ENCODE measurements around the gene CUX1. TPM values are rescaled to one million over a fixed set of nuclear protein-coding genes. Genes with fewer than 3 reads are reported as not detected.

Gene CUX1
- polyA plus RNA-seq, 1 experiment = 29.7 TPM

DNA sequence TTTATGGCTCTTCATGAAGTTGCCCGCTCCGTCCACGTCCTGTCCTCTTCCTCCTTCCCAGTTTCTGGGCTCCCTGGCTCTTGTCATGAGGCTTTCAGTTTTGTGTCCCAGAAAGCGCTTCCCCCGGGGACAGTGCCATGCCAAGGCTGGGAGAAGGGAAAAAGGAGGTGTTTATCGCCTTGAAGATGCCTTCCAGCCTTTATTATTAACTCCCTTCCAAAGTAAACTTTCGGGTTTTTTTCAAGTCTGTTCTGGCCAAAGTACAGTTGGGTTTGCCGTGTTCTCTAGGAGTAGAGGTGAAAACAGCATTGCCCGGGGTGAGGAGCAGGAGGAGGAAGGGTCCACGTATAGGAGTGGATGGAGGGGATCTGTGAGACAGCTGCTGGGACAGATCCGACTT, 117.2 kb downstream of the CUX1 start:
- no peak overlapping the region for H3K4me3 ChIP-seq (ENCODE audit: low read depth, low read length)
- ChIA-PET POLR2A (no interaction called here), CTCF (no interaction called here)
- H3K27ac ChIP-seq (ENCODE audit: low read depth, low read length) = no peak overlapping the region
- TF ChIP-seq, protein P1, sequence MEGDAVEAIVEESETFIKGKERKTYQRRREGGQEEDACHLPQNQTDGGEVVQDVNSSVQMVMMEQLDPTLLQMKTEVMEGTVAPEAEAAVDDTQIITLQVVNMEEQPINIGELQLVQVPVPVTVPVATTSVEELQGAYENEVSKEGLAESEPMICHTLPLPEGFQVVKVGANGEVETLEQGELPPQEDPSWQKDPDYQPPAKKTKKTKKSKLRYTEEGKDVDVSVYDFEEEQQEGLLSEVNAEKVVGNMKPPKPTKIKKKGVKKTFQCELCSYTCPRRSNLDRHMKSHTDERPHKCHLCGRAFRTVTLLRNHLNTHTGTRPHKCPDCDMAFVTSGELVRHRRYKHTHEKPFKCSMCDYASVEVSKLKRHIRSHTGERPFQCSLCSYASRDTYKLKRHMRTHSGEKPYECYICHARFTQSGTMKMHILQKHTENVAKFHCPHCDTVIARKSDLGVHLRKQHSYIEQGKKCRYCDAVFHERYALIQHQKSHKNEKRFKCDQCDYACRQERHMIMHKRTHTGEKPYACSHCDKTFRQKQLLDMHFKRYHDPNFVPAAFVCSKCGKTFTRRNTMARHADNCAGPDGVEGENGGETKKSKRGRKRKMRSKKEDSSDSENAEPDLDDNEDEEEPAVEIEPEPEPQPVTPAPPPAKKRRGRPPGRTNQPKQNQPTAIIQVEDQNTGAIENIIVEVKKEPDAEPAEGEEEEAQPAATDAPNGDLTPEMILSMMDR (IDR thresholded peaks at IDR 0.05; ENCODE audit: low read depth, low read length) = no peak
- H3K27me3 ChIP-seq (ENCODE audit: control insufficient read depth, insufficient read depth, low read length) = no peaks in the 10 kb centered on the region
- H3K9me3 ChIP-seq (ENCODE audit: control insufficient read depth, insufficient read depth, low read length) = peaks cover 13% of the 10 kb centered on the region
- no peak for DNase-seq (ENCODE audit: low read depth, low spot score)

DNA sequence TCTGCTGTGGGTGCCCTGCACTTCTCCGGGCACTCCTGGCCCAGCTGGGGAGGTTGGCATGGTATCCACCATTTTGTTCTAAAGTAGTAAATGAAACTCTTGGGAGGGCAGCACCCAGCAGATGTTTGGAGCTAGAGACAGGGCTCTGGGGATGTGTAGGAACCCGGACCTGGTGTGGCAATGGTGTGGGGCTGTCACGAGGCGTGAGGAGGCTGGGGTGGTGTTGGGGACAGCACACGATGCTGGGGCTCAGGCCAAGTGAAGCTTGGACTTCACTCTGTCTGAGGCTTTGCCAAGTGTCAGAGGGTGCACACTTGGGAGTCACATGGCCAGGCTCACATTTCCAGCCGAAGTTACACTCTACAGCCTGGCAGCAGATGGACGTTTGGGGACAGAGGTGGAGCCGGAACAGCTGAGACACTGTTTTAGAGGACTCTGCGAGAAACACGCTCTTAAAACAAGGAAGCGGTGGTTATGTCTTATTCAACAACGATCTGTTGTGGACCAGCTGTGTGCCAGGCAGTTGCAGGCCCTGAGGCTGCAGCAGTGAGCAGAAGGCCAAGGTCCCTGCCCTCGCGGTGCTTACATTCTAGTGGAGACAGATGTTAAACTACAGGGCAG, 118.2 kb downstream of the CUX1 start:
- POLR2A ChIA-PET = interaction anchor here (0.5 kb wide), 1 partner anchor 1334 kb away, joined by 4 read pairs; the partner anchor contains the start of gene PCOLCE
- CTCF ChIA-PET = no interaction called here
- H3K4me3 ChIP-seq (ENCODE audit: low read depth, low read length) = no peak overlapping the region
- TF ChIP-seq, protein P1 (IDR thresholded peaks at IDR 0.05; ENCODE audit: low read depth, low read length) = no peak
- H3K9me3 ChIP-seq (ENCODE audit: control insufficient read depth, insufficient read depth, low read length) = peaks cover 5% of the 10 kb centered on the region
- H3K27ac ChIP-seq (ENCODE audit: low read depth, low read length) = no peak overlapping the region
- H3K27me3 ChIP-seq (ENCODE audit: control insufficient read depth, insufficient read depth, low read length) = no peaks in the 10 kb centered on the region
- DNase-seq (ENCODE audit: low read depth, low spot score) = no peak

DNA sequence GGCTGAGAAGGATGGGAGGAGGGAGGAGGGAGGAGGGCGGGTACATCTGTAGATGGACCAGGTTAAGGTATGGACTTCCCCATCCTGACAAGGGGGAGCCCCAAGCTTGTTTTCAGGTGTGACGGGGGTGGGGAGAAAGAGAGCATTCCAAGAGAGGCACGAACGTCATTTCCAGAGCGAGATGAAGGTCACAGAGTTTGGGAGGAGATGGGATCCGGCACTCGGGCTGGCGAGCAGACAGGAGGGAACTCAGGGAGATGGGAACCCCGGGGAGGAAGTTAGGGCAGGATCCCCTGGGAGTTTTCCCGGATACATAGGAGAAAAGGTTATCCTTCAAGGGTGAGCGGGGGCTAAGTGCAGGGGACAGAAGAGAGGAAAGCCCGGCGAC, 118.8 kb downstream of the CUX1 start:
- DNase-seq (ENCODE audit: low read depth, low spot score) = no peak
- Histone ChIP-seq H3K9me3 (ENCODE audit: control insufficient read depth, insufficient read depth, low read length) (no peaks in the 10 kb centered on the region; the same call in 1 of the 2 replicates), H3K27me3 (ENCODE audit: control insufficient read depth, insufficient read depth, low read length) (no peaks in the 10 kb centered on the region), H3K4me3 (ENCODE audit: low read depth, low read length) (0 out of 2 replicates have a peak overlapping the region, but pooled peaks have one; percentile 20), H3K27ac (ENCODE audit: low read depth, low read length) (no peak overlapping the region)
- CTCF ChIA-PET = no interaction called here
- POLR2A ChIA-PET = interaction anchor here (0.8 kb wide), 1 partner anchor 77 kb away, joined by 5 read pairs; no protein-coding TSS in a partner anchor
- TF ChIP-seq, protein P1 (IDR thresholded peaks at IDR 0.05; ENCODE audit: low read depth, low read length) = no peak

DNA sequence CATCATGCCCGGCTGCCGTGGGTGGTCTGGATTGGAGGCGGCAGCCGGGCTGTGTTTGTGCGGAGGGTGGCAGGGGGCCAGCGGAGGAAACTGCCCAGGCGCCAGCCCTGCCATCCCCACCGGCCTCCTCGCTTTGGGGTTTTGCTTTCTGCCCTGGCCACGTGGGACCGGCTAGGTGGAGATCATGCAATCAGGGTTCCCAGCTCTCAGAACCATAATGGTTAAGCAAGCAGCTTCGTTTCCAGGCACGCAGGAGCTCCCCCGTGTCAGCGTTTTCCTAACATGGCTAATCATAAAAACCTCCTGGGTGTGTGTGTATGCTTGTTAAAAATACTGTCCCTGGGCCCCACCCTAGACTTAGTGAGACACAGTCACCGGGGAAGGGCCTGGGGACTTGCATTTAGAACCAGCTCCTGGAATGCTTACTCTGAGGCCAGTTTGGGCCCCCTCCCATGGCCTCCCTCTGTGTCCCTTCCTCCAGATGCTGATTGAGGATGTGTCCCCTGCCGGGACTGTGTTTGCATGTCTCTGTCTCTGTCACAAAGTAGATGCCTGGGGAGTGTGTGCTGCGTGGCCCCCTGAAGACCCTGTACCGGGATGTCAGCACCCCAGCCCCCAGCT, 119.3 kb downstream of the CUX1 start:
- POLR2A ChIA-PET = interaction anchor here (0.8 kb wide), 1 partner anchor 76 kb away, joined by 5 read pairs; no protein-coding TSS in a partner anchor
- Histone ChIP-seq H3K27ac (ENCODE audit: low read depth, low read length) (peak overlapping the region; percentile 31), H3K9me3 (ENCODE audit: control insufficient read depth, insufficient read depth, low read length) (no peaks in the 10 kb centered on the region; the same call in 1 of the 2 replicates), H3K4me3 (ENCODE audit: low read depth, low read length) (peak overlapping the region; percentile 20; the same call in 1 of the 2 replicates), H3K27me3 (ENCODE audit: control insufficient read depth, insufficient read depth, low read length) (no peaks in the 10 kb centered on the region)
- no peak for DNase-seq (ENCODE audit: low read depth, low spot score)
- CTCF ChIA-PET = no interaction called here
- TF ChIP-seq, protein P1 (IDR thresholded peaks at IDR 0.05; ENCODE audit: low read depth, low read length) = no peak

Measured in AG04450 (cell line).